Measurements from ENCODE around the gene EBF4.

GRCh38 chr20:2759143-2759542, 66.6 kb downstream of the EBF4 start:
- TF ChIP-seq POLR2AphosphoS5 (IDR thresholded peaks at IDR 0.05; ENCODE audit: low read depth, low read length) (no peak), POLR2A (IDR thresholded peaks at IDR 0.05; ENCODE audit: low read depth, low read length) (no peak)
